Measurements from ENCODE around the gene PRM2.

PRM2 gene

DNA sequence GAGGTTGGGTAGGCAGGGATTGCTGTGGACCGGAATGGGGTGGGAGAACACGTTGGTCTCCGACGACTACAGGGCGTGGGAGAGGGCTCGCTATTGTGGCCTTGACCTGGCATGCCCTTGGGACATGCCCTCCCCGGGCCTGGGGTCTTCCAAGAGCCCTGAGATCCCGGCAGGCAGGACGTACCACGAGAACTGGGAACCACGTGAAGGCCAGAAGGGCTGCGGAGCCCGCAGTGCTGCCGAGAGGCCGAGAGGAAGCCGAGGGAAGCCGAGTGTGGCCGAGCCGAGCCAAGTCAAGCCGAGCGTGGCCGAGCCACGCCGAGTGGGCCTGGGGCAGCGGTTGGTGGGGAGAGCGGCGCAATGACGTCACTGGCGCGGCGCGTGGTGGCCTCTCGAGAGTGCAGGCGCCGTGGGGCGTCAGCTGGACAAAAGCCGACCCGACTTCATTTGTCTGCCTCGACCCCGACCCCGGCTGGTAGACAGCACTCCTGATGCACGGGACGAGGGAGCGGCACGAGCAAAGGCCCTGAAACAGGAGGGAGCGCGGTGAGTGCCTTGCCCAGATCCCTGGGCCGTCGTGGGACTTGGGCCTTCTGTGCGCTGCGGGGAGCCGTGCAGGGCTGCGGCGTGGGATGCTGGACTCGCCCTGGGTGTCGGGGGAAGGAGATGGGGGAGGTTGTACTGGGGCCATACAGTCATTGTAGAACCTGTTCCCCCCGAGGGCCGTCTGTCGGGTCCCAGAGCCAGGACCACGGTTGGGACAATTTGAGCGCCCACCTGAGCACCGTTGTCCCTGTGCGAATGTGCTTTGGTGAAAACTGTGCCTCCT lies 26.8 kb downstream of the PRM2 start:
- TF ChIP-seq POLR2AphosphoS5 (IDR thresholded peaks at IDR 0.05; ENCODE audit: low read depth, low read length), result no peak
- no peak for TF ChIP-seq TAF1 (IDR thresholded peaks at IDR 0.05; ENCODE audit: borderline replicate concordance, insufficient read depth, low read length)
- TF ChIP-seq SIN3A (IDR thresholded peaks at IDR 0.05; ENCODE audit: borderline replicate concordance, insufficient read depth, low read length), result no peak
- TF ChIP-seq FOXP2 (optimal IDR thresholded peaks at IDR 0.05; ENCODE audit: borderline replicate concordance, extremely low read depth, extremely low read length, insufficient read depth), result no peak
- TF ChIP-seq, protein P1, sequence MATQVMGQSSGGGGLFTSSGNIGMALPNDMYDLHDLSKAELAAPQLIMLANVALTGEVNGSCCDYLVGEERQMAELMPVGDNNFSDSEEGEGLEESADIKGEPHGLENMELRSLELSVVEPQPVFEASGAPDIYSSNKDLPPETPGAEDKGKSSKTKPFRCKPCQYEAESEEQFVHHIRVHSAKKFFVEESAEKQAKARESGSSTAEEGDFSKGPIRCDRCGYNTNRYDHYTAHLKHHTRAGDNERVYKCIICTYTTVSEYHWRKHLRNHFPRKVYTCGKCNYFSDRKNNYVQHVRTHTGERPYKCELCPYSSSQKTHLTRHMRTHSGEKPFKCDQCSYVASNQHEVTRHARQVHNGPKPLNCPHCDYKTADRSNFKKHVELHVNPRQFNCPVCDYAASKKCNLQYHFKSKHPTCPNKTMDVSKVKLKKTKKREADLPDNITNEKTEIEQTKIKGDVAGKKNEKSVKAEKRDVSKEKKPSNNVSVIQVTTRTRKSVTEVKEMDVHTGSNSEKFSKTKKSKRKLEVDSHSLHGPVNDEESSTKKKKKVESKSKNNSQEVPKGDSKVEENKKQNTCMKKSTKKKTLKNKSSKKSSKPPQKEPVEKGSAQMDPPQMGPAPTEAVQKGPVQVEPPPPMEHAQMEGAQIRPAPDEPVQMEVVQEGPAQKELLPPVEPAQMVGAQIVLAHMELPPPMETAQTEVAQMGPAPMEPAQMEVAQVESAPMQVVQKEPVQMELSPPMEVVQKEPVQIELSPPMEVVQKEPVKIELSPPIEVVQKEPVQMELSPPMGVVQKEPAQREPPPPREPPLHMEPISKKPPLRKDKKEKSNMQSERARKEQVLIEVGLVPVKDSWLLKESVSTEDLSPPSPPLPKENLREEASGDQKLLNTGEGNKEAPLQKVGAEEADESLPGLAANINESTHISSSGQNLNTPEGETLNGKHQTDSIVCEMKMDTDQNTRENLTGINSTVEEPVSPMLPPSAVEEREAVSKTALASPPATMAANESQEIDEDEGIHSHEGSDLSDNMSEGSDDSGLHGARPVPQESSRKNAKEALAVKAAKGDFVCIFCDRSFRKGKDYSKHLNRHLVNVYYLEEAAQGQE (IDR thresholded peaks at IDR 0.05; ENCODE audit: insufficient read depth in 1 of 2, low read depth in 2 of 2, low read length in 2 of 2), result no peak

DNA sequence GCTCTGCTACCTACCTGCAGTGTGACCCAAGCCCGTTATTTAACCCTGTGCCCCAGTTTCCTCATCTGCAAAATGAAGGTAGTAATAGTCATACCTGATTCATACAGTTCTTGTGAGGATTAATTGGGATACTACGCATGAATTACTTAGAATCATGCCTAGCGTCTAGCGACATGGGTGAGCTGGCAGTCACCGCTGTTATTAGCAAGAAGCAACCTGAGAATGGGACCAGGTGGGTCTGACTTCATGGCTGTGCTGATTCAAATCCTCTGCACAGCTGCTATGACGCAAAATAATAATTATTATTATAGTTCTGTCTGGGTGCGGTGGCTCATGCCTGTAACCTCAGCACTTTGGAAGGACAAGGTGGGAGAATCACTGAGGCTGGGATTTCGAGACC lies 28.1 kb downstream of the PRM2 start:
- TF ChIP-seq POLR2AphosphoS5 (IDR thresholded peaks at IDR 0.05; ENCODE audit: low read depth, low read length) (no peak), SIN3A (IDR thresholded peaks at IDR 0.05; ENCODE audit: borderline replicate concordance, insufficient read depth, low read length) (no peak), FOXP2 (optimal IDR thresholded peaks at IDR 0.05; ENCODE audit: borderline replicate concordance, extremely low read depth, extremely low read length, insufficient read depth) (no peak), TAF1 (IDR thresholded peaks at IDR 0.05; ENCODE audit: borderline replicate concordance, insufficient read depth, low read length) (no peak)
- TF ChIP-seq, protein P1 (IDR thresholded peaks at IDR 0.05; ENCODE audit: insufficient read depth in 1 of 2, low read depth in 2 of 2, low read length in 2 of 2), result no peak

DNA sequence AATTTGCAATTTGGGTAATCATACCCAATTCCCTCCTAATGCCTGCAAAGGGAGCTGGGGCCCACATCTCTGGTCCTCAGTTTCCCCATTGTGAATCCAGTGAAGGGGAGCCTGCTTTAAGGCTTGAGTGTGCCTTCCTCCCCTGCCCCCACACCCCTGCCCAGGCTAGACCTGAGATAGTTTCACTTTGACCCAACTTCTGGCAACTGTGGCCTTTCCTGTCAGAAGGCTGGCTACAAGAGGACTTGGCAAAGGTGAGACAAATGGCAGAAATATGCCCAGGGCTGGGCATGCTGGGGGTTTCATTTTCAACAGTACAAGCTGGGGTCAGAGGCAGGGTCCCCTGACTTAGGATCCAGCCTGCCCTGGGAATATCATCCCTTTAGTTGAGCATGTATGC lies 30.3 kb downstream of the PRM2 start:
- TF ChIP-seq FOXP2 (optimal IDR thresholded peaks at IDR 0.05; ENCODE audit: borderline replicate concordance, extremely low read depth, extremely low read length, insufficient read depth) (no peak), TAF1 (IDR thresholded peaks at IDR 0.05; ENCODE audit: borderline replicate concordance, insufficient read depth, low read length) (no peak), SIN3A (IDR thresholded peaks at IDR 0.05; ENCODE audit: borderline replicate concordance, insufficient read depth, low read length) (no peak), POLR2AphosphoS5 (IDR thresholded peaks at IDR 0.05; ENCODE audit: low read depth, low read length) (no peak)
- TF ChIP-seq, protein P1 (IDR thresholded peaks at IDR 0.05; ENCODE audit: insufficient read depth in 1 of 2, low read depth in 2 of 2, low read length in 2 of 2), result no peak

DNA sequence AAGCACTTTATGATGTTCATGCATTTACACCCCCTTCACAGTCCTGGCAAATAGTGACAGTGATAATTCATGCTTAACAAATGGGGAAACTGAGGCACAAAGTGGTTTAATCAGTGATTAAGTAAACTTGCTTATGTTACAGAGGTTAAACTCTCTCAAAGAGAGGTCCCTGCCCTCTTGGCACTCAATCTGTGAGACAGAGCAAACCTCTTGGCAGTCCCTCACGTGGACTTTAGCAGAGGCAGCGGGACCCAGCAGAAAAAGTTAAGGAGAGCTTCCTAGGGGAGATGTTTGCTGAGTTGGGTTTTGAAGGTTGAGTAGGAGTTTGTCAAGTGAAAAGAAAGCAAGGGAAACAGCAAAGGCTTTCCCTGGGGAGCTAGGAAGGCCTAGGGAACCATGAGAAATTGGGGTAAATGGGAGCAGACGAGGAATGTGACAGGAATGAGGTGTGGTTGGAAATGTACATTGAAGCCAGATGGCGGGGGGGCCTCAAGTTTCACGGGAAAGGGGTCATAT lies 31.0 kb downstream of the PRM2 start:
- TF ChIP-seq TAF1 (IDR thresholded peaks at IDR 0.05; ENCODE audit: borderline replicate concordance, insufficient read depth, low read length) (no peak), SIN3A (IDR thresholded peaks at IDR 0.05; ENCODE audit: borderline replicate concordance, insufficient read depth, low read length) (no peak), FOXP2 (optimal IDR thresholded peaks at IDR 0.05; ENCODE audit: borderline replicate concordance, extremely low read depth, extremely low read length, insufficient read depth) (no peak), POLR2AphosphoS5 (IDR thresholded peaks at IDR 0.05; ENCODE audit: low read depth, low read length) (no peak)
- TF ChIP-seq, protein P1 (IDR thresholded peaks at IDR 0.05; ENCODE audit: insufficient read depth in 1 of 2, low read depth in 2 of 2, low read length in 2 of 2), result no peak

Data from PFSK-1 (cell line).